GM21367 (cell line): Measurements from ENCODE around the gene NXPE2.

Experiments used
- ATAC-seq: cut with Tn5 transposase; IDR thresholded peaks from one replicate; pipeline ENCODE4 v1.9.1; 2021; ENCODE audit not compliant: unreplicated experiment

NXPE2 gene

DNA sequence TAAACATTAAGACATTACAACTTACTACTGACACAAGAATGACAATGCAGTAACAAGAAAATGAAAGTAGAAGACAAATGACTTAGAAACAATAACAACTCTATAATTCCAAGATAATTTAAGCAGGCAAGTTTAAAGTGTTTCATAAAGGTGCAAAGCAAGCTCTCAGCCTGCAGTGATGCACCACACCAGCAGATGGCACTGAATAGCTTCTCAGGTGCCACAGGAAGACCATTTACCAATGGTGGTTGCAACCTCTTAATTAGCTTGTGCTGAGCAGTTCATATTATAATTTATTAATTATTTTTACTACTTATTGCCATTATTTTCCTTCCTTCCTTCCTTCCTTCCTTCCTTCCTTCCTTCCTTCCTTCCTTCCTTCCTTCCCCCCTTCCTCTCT is 60.6 kb downstream of the NXPE2 start:
- ATAC-seq: no peak

DNA sequence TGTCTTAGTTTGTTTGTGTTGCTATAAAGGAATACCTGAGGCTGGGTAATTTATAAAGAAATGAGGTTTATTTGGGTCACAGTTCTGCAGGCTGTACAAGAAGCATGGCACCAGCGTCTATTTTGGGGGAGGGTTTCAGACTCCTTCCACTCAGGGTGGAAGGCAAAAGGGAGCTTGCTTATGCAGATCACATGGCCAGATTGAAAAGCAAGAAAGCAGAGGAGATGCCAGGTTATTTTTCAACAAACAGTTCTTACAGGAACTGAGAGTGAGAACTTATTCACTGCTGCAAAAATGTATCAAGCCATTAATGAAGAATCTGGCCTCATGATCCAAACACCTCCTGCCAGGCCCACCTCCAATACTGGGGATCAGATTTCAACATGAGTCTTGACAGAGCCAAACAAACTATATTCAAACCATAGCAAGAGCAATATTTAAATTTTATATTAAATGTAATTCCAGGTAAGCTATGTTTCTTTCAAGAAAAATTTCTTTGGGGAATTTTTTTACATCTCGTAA is 66.9 kb downstream of the NXPE2 start:
- no peak for ATAC-seq

DNA sequence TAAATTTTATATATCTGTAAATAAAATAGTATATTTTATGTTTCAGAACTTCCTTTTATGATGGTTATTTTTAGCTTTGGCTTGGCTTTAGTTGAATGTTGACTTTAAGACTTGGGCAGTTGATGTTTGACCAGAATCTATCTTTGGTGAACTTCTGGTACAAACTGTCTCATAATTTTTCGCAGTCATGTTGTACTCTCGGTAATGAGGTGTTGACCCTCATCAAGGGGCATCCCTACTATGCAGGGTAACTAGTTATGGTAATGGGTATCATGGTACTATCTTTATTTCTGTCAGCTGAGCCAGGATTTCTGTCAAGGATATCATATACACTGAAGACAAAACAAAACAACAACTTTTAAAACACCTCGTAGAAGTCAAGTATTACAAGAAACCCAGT is 67.7 kb downstream of the NXPE2 start:
- no peak for ATAC-seq
